A673 (cell line): ENCODE measurements around the gene PNMA6E. TPM values are rescaled to one million over a fixed set of nuclear protein-coding genes. Genes with fewer than 3 reads are reported as not detected.

Source experiments
- BruUV-seq: library from RNA; stranded (reverse); fragments of 400-500 nt; replicated peaks from 2 replicates; lab custom pipeline; 2021; lab: Mats Ljungman, UMichigan
- CTCF ChIA-PET: fragments of 300-600 bp; sonication (Branson Sonifier 250); formaldehyde crosslinking; loops from one replicate; lab custom pipeline; 2022; ENCODE audit warnings: antibody characterized with exemption; lab: Charles Lee
- POLR2A ChIA-PET: fragments of 300-600 bp; sonication (Branson Sonifier 250); formaldehyde crosslinking; loops from one replicate; lab custom pipeline; 2022; ENCODE audit warnings: antibody characterized with exemption; ENCODE audit not compliant: low non-redundant PET; lab: Charles Lee
- DNase-seq: peaks from one replicate; pipeline ENCODE4 v3.0.0-alpha.2; 2015; ENCODE audit warnings: low spot score
- H3K27ac ChIP-seq: fragments of 200-600 bp; sonication (generic); 2 replicates; pipeline ENCODE4 v1.5.1; 2016; ENCODE audit warnings: mixed run types, low read depth, mild to moderate bottlenecking, mixed read lengths, antibody characterized with exemption, low read length; ENCODE audit not compliant: poor library complexity, severe bottlenecking
- H3K27me3 ChIP-seq: fragments of 200-600 bp; sonication (generic); replicated peaks from 2 replicates; pipeline ENCODE4 v1.6.1; 2017; ENCODE audit warnings: mixed run types, low read depth, mild to moderate bottlenecking, mixed read lengths, antibody characterized with exemption, low read length; ENCODE audit not compliant: insufficient read depth, poor library complexity
- H3K36me3 ChIP-seq: fragments of 200-600 bp; sonication (generic); 2 replicates; pipeline ENCODE4 v1.6.1; 2016; ENCODE audit warnings: mixed run types, mild to moderate bottlenecking, mixed read lengths, antibody characterized with exemption, low read length; ENCODE audit not compliant: insufficient read depth, poor library complexity, severe bottlenecking
- H3K4me1 ChIP-seq: fragments of 200-600 bp; sonication (generic); 2 replicates; pipeline ENCODE4 v1.6.1; 2017; ENCODE audit warnings: mixed run types, mild to moderate bottlenecking, mixed read lengths, antibody characterized with exemption, low read length; ENCODE audit not compliant: insufficient read depth, poor library complexity, severe bottlenecking
- H3K4me3 ChIP-seq: fragments of 200-600 bp; sonication (generic); 2 replicates; pipeline ENCODE4 v1.5.1; 2016; ENCODE audit warnings: low read depth, mixed run types, mild to moderate bottlenecking, mixed read lengths, low read length; ENCODE audit not compliant: poor library complexity, severe bottlenecking
- H3K9me3 ChIP-seq: fragments of 200-600 bp; sonication (generic); 2 replicates; pipeline ENCODE4 v1.6.1; 2016; ENCODE audit warnings: mixed run types, low read depth, mild to moderate bottlenecking, mixed read lengths, antibody characterized with exemption, low read length; ENCODE audit not compliant: poor library complexity, severe bottlenecking
- CTCF ChIP-seq: fragments of 300-800, 200-600 bp; sonication (generic); conservative IDR thresholded peaks from 2 replicates; pipeline ENCODE4 v1.5.1; 2017; ENCODE audit warnings: low read depth, mild to moderate bottlenecking, antibody characterized with exemption, low read length, moderate library complexity, mixed read lengths
- EZH2 ChIP-seq: fragments of 200-600 bp; sonication (generic); IDR thresholded peaks from 2 replicates; pipeline ENCODE4 v1.6.1; 2017; ENCODE audit warnings: borderline replicate concordance, low read depth, mild to moderate bottlenecking, mixed read lengths, antibody characterized with exemption, low read length; ENCODE audit not compliant: poor library complexity, severe bottlenecking
- intact Hi-C: fragments of 100-400 bp; cut with micrococcal nuclease; formaldehyde crosslinking; loops from one replicate; pipeline ENCODE4 v1.10.0; 2022; ENCODE audit not compliant: unreplicated experiment
- total RNA-seq: library from RNA; stranded (reverse); gene quantifications from 2 replicates; pipeline ENCODE4 v1.2.3, GENCODE V29; 2021

PNMA6E gene
- total RNA-seq, 1 experiment from 2014 or later: not detected

- no peak for DNase-seq
- no peaks in the 10 kb centered on the region for H3K4me1 ChIP-seq
- H3K27ac ChIP-seq: no peak overlapping the region
- no peak for TF ChIP-seq EZH2
- TF ChIP-seq CTCF: no peak
- intact Hi-C loops: no loop called here
- BruUV-seq: no TSS peak
- H3K36me3 ChIP-seq: no peaks in the 10 kb centered on the region
- H3K4me3 ChIP-seq: no peak overlapping the region
- H3K9me3 ChIP-seq: no peaks in the 10 kb centered on the region
- ChIA-PET CTCF (no interaction called here), POLR2A (no interaction called here)
- no peaks in the 10 kb centered on the region for H3K27me3 ChIP-seq
These were observed 8.4 kb upstream of the PNMA6E start for GRCh38 chrX:153409414-153410101.

GRCh38 chrX:153408871-153409351 is 7.8 kb upstream of the PNMA6E start:
- no TSS peak for BruUV-seq
- TF ChIP-seq CTCF: no peak
- no peak for TF ChIP-seq EZH2
- intact Hi-C loops: no loop called here
- POLR2A ChIA-PET: no interaction called here
- DNase-seq: no peak
- no peaks in the 10 kb centered on the region for H3K9me3 ChIP-seq
- no peak overlapping the region for H3K27ac ChIP-seq
- no peaks in the 10 kb centered on the region for H3K36me3 ChIP-seq
- no peaks in the 10 kb centered on the region for H3K27me3 ChIP-seq
- H3K4me3 ChIP-seq: no peak overlapping the region
- no peaks in the 10 kb centered on the region for H3K4me1 ChIP-seq
- CTCF ChIA-PET: no interaction called here

- BruUV-seq: no TSS peak
- Histone ChIP-seq H3K36me3 (no peaks in the 10 kb centered on the region), H3K27ac (no peak overlapping the region), H3K9me3 (no peaks in the 10 kb centered on the region), H3K27me3 (no peaks in the 10 kb centered on the region), H3K4me3 (no peak overlapping the region), H3K4me1 (no peaks in the 10 kb centered on the region)
- intact Hi-C loops: no loop called here
- no peak for TF ChIP-seq CTCF
- TF ChIP-seq EZH2: no peak
- ChIA-PET CTCF (no interaction called here), POLR2A (no interaction called here)
- DNase-seq: no peak
These were observed 7.1 kb upstream of the PNMA6E start for GRCh38 chrX:153408221-153408721.
